H1 (cell line): Measurements from ENCODE around the gene PROSER2. TPM values are rescaled to one million over a fixed set of nuclear protein-coding genes. Genes with fewer than 3 reads are reported as not detected.

ENCODE experiments used
- CTCF ChIA-PET: fragments of 300-600 bp; sonication (Branson Sonifier 250); formaldehyde crosslinking; loops from one replicate; lab custom pipeline; 2021; ENCODE audit not compliant: partially characterized antibody; lab: Charles Lee
- POLR2A ChIA-PET: fragments of 300-600 bp; sonication (Branson Sonifier 250); formaldehyde crosslinking; loops from one replicate; lab custom pipeline; 2021; ENCODE audit warnings: inconsistent platforms; ENCODE audit not compliant: partially characterized antibody; lab: Charles Lee
- DNase-seq, 2 experiments: peaks; one replicate each; pipeline versions ENCODE4 v3.0.0 to v3.0.0-alpha.2; 2010 to 2022; ENCODE audit warnings: low spot score in 2 of 2, low read depth in 1 of 2, mixed read lengths in 1 of 2
- FAIRE-seq: peaks from 2 replicates; lab custom pipeline; 2011; peaks lifted over from hg19 to GRCh38; lab: Jason Lieb, UNC
- H2AFZ ChIP-seq: 2 replicates; pipeline ENCODE4 v1.8.1; 2012; ENCODE audit warnings: low read length, inconsistent platforms
- H2AK5ac ChIP-seq: 2 replicates; pipeline ENCODE4 v1.6.1; 2013; ENCODE audit warnings: low read depth, low read length
- H2BK120ac ChIP-seq: replicated peaks from 2 replicates; pipeline ENCODE3; 2013; ENCODE audit warnings: low read depth, low read length, inconsistent platforms
- H2BK12ac ChIP-seq: 2 replicates; pipeline ENCODE4 v1.6.1; 2013; ENCODE audit warnings: low read depth, low read length
- H2BK15ac ChIP-seq: 2 replicates; pipeline ENCODE4 v1.6.1; 2013; ENCODE audit warnings: low read length
- H2BK20ac ChIP-seq: 2 replicates; pipeline ENCODE4 v1.6.1; 2013; ENCODE audit warnings: low read length
- H2BK5ac ChIP-seq: 2 replicates; pipeline ENCODE4 v1.6.1; 2013; ENCODE audit warnings: low read depth, low read length
- H3K14ac ChIP-seq: 2 replicates; pipeline ENCODE4 v1.6.1; 2013; ENCODE audit warnings: inconsistent platforms; ENCODE audit not compliant: insufficient read length
- H3K18ac ChIP-seq: 2 replicates; pipeline ENCODE4 v1.6.1; 2013; ENCODE audit warnings: low read length; ENCODE audit errors: extremely low read depth
- H3K23ac ChIP-seq: 2 replicates; pipeline ENCODE4 v1.6.1; 2013; ENCODE audit warnings: inconsistent platforms; ENCODE audit not compliant: insufficient read length
- H3K23me2 ChIP-seq: 2 replicates; pipeline ENCODE4 v1.6.1; 2013; ENCODE audit warnings: low read depth, low read length
- H3K27ac ChIP-seq: 2 replicates; pipeline ENCODE4 v1.6.1; 2011; ENCODE audit warnings: low read depth, low read length, inconsistent platforms
- H3K27me3 ChIP-seq, 4 experiments: replicated peaks in 1 of 4; 1 replicate in 1 of 4; 2 replicates in 3 of 4; pipeline versions ENCODE4 v1.6.1 to v1.8.1; 2011 to 2013; ENCODE audit warnings: low read length in 3 of 4, mild to moderate bottlenecking in 3 of 4, inconsistent platforms in 2 of 4, mixed read lengths in 2 of 4, moderate library complexity in 1 of 4; ENCODE audit not compliant: control insufficient read depth in 3 of 4, insufficient read depth in 3 of 4; ENCODE audit errors: extremely low read depth in 1 of 4
- H3K36me3 ChIP-seq, 4 experiments: 2 replicates each; pipeline versions ENCODE4 v1.6.1 to v1.8.1; 2011 to 2013; ENCODE audit warnings: mild to moderate bottlenecking in 4 of 4, low read length in 3 of 4, moderate library complexity in 2 of 4, control low read depth in 1 of 4, inconsistent platforms in 1 of 4; ENCODE audit not compliant: insufficient read depth in 4 of 4, control insufficient read depth in 2 of 4
- H3K4ac ChIP-seq: replicated peaks from 2 replicates; pipeline ENCODE3; 2013; ENCODE audit warnings: low read length, low read depth, mixed read lengths, inconsistent platforms; ENCODE audit not compliant: insufficient read length
- H3K4me1 ChIP-seq, 4 experiments: replicated peaks in 1 of 4; 1 replicate in 1 of 4; 2 replicates in 3 of 4; pipeline versions ENCODE4 v1.6.1 to v1.8.1; 2011 to 2013; ENCODE audit warnings: low read length in 3 of 4, inconsistent platforms in 2 of 4, mixed read lengths in 1 of 4; ENCODE audit not compliant: insufficient read depth in 4 of 4, control insufficient read depth in 3 of 4
- H3K4me2 ChIP-seq, 2 experiments: 2 replicates each; pipeline versions ENCODE4 v1.6.1 to v1.8.1; 2011 to 2013; ENCODE audit warnings: low read depth in 2 of 2, low read length in 2 of 2, control low read depth in 1 of 2, inconsistent platforms in 1 of 2, mild to moderate bottlenecking in 1 of 2; ENCODE audit not compliant: insufficient read depth in 1 of 2
- H3K4me3 ChIP-seq, 4 experiments: fragments of 200-600, 300-600 bp in 1 of 4; sonication (generic), shearing (Covaris generic), sonication (Bioruptor Twin) in 1 of 4; 2 replicates each; pipeline versions ENCODE4 v1.5.1 to v1.8.1; 2011 to 2016; ENCODE audit warnings: low read length in 4 of 4, low read depth in 3 of 4, control low read depth in 2 of 4, inconsistent platforms in 2 of 4, mild to moderate bottlenecking in 2 of 4, mixed read lengths in 1 of 4, moderate library complexity in 1 of 4; ENCODE audit not compliant: insufficient read depth in 2 of 4; ENCODE audit errors: extremely low read depth in 1 of 4
- H3K56ac ChIP-seq: replicated peaks from 2 replicates; pipeline ENCODE3; 2013; ENCODE audit warnings: low read depth, mild to moderate bottlenecking, mixed read lengths, low read length, inconsistent platforms; ENCODE audit not compliant: insufficient read length
- H3K79me1 ChIP-seq: 2 replicates; pipeline ENCODE4 v1.6.1; 2013; ENCODE audit warnings: low read depth, low read length, control low read depth
- H3K79me2 ChIP-seq, 2 experiments: 2 replicates each; pipeline versions ENCODE4 v1.6.1 to v1.8.1; 2012 to 2013; ENCODE audit warnings: low read length in 2 of 2, mild to moderate bottlenecking in 2 of 2, inconsistent platforms in 1 of 2; ENCODE audit not compliant: insufficient read depth in 2 of 2, control insufficient read depth in 1 of 2
- H3K9ac ChIP-seq, 4 experiments: replicated peaks in 1 of 4; 1 replicate in 1 of 4; 2 replicates in 3 of 4; pipeline versions ENCODE4 v1.6.1 to v1.8.1; 2011 to 2013; ENCODE audit warnings: low read depth in 3 of 4, low read length in 3 of 4, control low read depth in 2 of 4, mild to moderate bottlenecking in 2 of 4, moderate library complexity in 2 of 4, inconsistent platforms in 1 of 4; ENCODE audit errors: extremely low read depth in 1 of 4
- H3K9me3 ChIP-seq, 2 experiments: 2 replicates each; pipeline versions ENCODE4 v1.6.1 to v1.8.1; 2012 to 2013; ENCODE audit warnings: mild to moderate bottlenecking in 2 of 2, moderate library complexity in 2 of 2, control low read depth in 1 of 2, inconsistent platforms in 1 of 2, low read depth in 1 of 2, low read length in 1 of 2, mixed read lengths in 1 of 2; ENCODE audit not compliant: insufficient read depth in 2 of 2
- H4K20me1 ChIP-seq, 2 experiments: replicated peaks in 1 of 2; 2 replicates each; pipeline versions ENCODE3 to v1.8.1; 2011 to 2013; ENCODE audit warnings: inconsistent platforms in 2 of 2, low read length in 2 of 2, mild to moderate bottlenecking in 1 of 2; ENCODE audit not compliant: insufficient read depth in 2 of 2, control insufficient read depth in 1 of 2
- H4K5ac ChIP-seq: 2 replicates; pipeline ENCODE4 v1.6.1; 2013; ENCODE audit warnings: low read length, low read depth, mixed read lengths, inconsistent platforms; ENCODE audit not compliant: insufficient read length
- H4K8ac ChIP-seq: 2 replicates; pipeline ENCODE4 v1.8.0; 2013; ENCODE audit warnings: mild to moderate bottlenecking, moderate library complexity, low read length, inconsistent platforms; ENCODE audit not compliant: insufficient read depth; ENCODE audit errors: extremely low read depth
- H4K91ac ChIP-seq: replicated peaks from 2 replicates; pipeline ENCODE3; 2013; ENCODE audit warnings: low read length, mixed read lengths, inconsistent platforms; ENCODE audit not compliant: insufficient read length
- SP4 ChIP-seq: IDR thresholded peaks from 2 replicates; pipeline ENCODE4 v1.6.1; 2012; ENCODE audit warnings: low read length, inconsistent platforms
- WGBS, 2 experiments: shearing (Covaris generic) in 1 of 2; methylation state at CpG; one replicate each; pipeline versions ENCODE4 v1.1.6 to v1.1.7; 2013 to 2015; ENCODE audit warnings: low lambda C conversion rate in 2 of 2, mixed read lengths in 2 of 2, inconsistent platforms in 1 of 2, low coverage in 1 of 2, missing lambda C conversion rate in 1 of 2; ENCODE audit not compliant: insufficient replicate concordance in 2 of 2, insufficient coverage in 1 of 2, insufficient read length in 1 of 2; ENCODE audit errors: extremely low coverage in 1 of 2, missing lambda C conversion rate in 1 of 2; 5-methylcytosine and 5-hydroxymethylcytosine counted together
- polyA plus RNA-seq, 7 experiments: library from polyadenylated mRNA; depleted of rRNA in 3 of 7; stranded (reverse) in 5 of 7; unstranded in 2 of 7; fragments of >200 nt in 5 of 7; fragments of 200-250 nt in 2 of 7; gene quantifications; 1 replicate in 5 of 7; 2 replicates in 1 of 7; 4 replicates in 1 of 7; pipeline versions ENCODE4 v1.2.1 to v1.2.3, GENCODE V29; 2011 to 2013; ENCODE audit warnings: missing spikeins in 2 of 7, mixed read lengths in 2 of 7
- total RNA-seq: library from RNA; stranded (reverse); fragmentation: NEBNext Ultra II Directional; extraction: Animal tissue kit (Norgen Biotek cat#: 25700); gene quantifications from 2 replicates; pipeline ENCODE4 v1.2.1, GENCODE V29; 2021
- TF ChIP-seq, protein P1 (sequence below): IDR thresholded peaks from 2 replicates; pipeline ENCODE4 v1.6.1; 2012; ENCODE audit warnings: inconsistent platforms

PROSER2 gene
- total and polyA plus RNA-seq, 2 of the 8 experiments (the other 6 are each of a cell fraction or from before 2014, with no cell fraction given): 3.9 to 13.7 TPM

GRCh38 chr10:11913079-11913641 is 90.0 kb downstream of the PROSER2 start:
- peak overlapping the region in 1 of 2 experiments; percentile 30; a peak in 1 of 4 replicates for H3K4me2 ChIP-seq
- H2AK5ac ChIP-seq: no peak overlapping the region

More at GRCh38 chr10:11913079-11913641, 90.0 kb downstream of the PROSER2 start:
- 60% methylated on average over 11 of the region's 11 CpGs; no CpG with 5 or more reads in 1 of the 2 experiments for WGBS, 2 experiments
- Histone ChIP-seq H4K20me1 (no peaks in the 10 kb centered on the region), H3K79me2 (no peaks in the 10 kb centered on the region), H3K4ac (no peak overlapping the region), H4K8ac (no peak overlapping the region), H2BK15ac (no peak overlapping the region; the same call in 1 of the 2 replicates), H4K91ac (no peak overlapping the region), H3K23me2 (no peaks in the 10 kb centered on the region), H2BK120ac (no peak overlapping the region), H3K4me1 (no peaks in the 10 kb centered on the region; a peak in 2 of 7 replicates), H2BK12ac (no peak overlapping the region), H3K79me1 (no peaks in the 10 kb centered on the region), H2BK20ac (no peak overlapping the region), H3K9me3 (no peaks in the 10 kb centered on the region), H3K27ac (no peak overlapping the region), H3K4me3 (no peak overlapping the region), H3K14ac (no peak overlapping the region), H3K56ac (no peak overlapping the region), H4K5ac (no peak overlapping the region), H3K18ac (peak overlapping the region; percentile 19; the same call in 1 of the 2 replicates), H3K9ac (no peak overlapping the region), H3K27me3 (no peaks in the 10 kb centered on the region), H3K23ac (no peak overlapping the region), H2BK5ac (no peak overlapping the region), H2AFZ (peak overlapping the region; percentile 97), H3K36me3 (no peaks in the 10 kb centered on the region)
- DNase-seq (no peak), FAIRE-seq (no peak)
- CTCF ChIA-PET: interaction anchor here (0.8 to 3.5 kb wide), 19 partner anchors 9 to 155 kb away, joined by 3 to 15 read pairs (median 4); no protein-coding TSS in a partner anchor
- no peak for TF ChIP-seq SP4
- TF ChIP-seq, protein P1, sequence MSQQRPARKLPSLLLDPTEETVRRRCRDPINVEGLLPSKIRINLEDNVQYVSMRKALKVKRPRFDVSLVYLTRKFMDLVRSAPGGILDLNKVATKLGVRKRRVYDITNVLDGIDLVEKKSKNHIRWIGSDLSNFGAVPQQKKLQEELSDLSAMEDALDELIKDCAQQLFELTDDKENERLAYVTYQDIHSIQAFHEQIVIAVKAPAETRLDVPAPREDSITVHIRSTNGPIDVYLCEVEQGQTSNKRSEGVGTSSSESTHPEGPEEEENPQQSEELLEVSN: 0 out of 2 replicates have a peak, but pooled peaks have one; percentile 17
- POLR2A ChIA-PET: interaction anchor here (0.8 to 1.2 kb wide), 3 partner anchors 36 to 68 kb away, joined by 3 to 4 read pairs (median 3); no protein-coding TSS in a partner anchor
